Stomach (tissue), 9 donors: ENCODE data around the gene RBFOX2. TPM values are rescaled to one million over a fixed set of nuclear protein-coding genes. Genes with fewer than 3 reads are reported as not detected.
A peak's percentile ranks its signal among the peaks of the same experiment; 100 is the strongest.

ENCODE experiments used
- DNase-seq, 2 donors: peaks; one replicate each; pipeline versions ENCODE4 v3.0.0 to v3.0.0-alpha.2; 2013 to 2019
- H3K27ac ChIP-seq, 5 donors: fragments of 200-600 bp in 4 of 5; sonication (generic) in 4 of 5; one replicate each; pipeline ENCODE4 v1.5.1; 2013 to 2019; ENCODE audit warnings: mild to moderate bottlenecking in 1 of 5, moderate library complexity in 1 of 5
- H3K27me3 ChIP-seq, 3 donors: fragments of 200-600 bp; sonication (generic); one replicate each; pipeline ENCODE4 v1.5.1; 2017 to 2019; ENCODE audit warnings: mixed run types in 1 of 3
- H3K36me3 ChIP-seq, 4 donors: fragments of 200-600 bp; sonication (generic); 1 replicate in 3 of 4; 2 replicates in 1 of 4; pipeline ENCODE4 v1.5.1; 2016 to 2019
- H3K4me1 ChIP-seq, 4 donors: fragments of 200-600 bp; sonication (generic); one replicate each; pipeline ENCODE4 v1.5.1; 2016 to 2019
- H3K4me3 ChIP-seq, 4 donors: fragments of 200-600 bp; sonication (generic) in 3 of 4; one replicate each; pipeline ENCODE4 v1.5.1; 2016 to 2019; ENCODE audit warnings: mild to moderate bottlenecking in 1 of 4
- H3K9me3 ChIP-seq, 4 donors: fragments of 200-600 bp; sonication (generic); one replicate each; pipeline ENCODE4 v1.5.1; 2016 to 2019
- EP300 ChIP-seq: sonication (generic); formaldehyde crosslinking; IDR thresholded peaks from one replicate; pipeline ENCODE4 v1.6.1; 2017; ENCODE audit warnings: antibody characterized with exemption
- POLR2A ChIP-seq, 4 donors: fragments of 450-650 bp; IDR thresholded peaks; one replicate each; pipeline ENCODE4 v1.6.1; 2016; ENCODE audit warnings: antibody characterized with exemption in 4 of 4, control low read depth in 2 of 4, mild to moderate bottlenecking in 1 of 4, moderate library complexity in 1 of 4
- POLR2AphosphoS5 ChIP-seq, 3 donors: sonication (generic); formaldehyde crosslinking; IDR thresholded peaks; one replicate each; pipeline ENCODE4 v1.6.1; 2016; ENCODE audit warnings: antibody characterized with exemption in 3 of 3
- WGBS, 5 donors: extraction: QIAGEN DNeasy Blood & Tissue Kit in 3 of 5; methylation state at CpG; one replicate each; pipeline versions ENCODE4 v1.1.5 to v1.1.7; 2013 to 2018; 5-methylcytosine and 5-hydroxymethylcytosine counted together
- intact Hi-C: fragments of 100-400 bp; cut with DNase I; formaldehyde crosslinking; loops from one replicate; pipeline ENCODE4 v1.15.1; 2023; ENCODE audit warnings: low total_unique reads
- polyA plus RNA-seq, 3 donors: library from polyadenylated mRNA; stranded (reverse); fragments of 200-250 nt; gene quantifications; one replicate each; pipeline ENCODE4 v1.2.3, GENCODE V29; 2013
- total RNA-seq, 5 donors: library from RNA; depleted of rRNA; stranded (reverse); fragments of >200 nt; gene quantifications; one replicate each; pipeline versions ENCODE4 v1.1.0 to v1.2.3, GENCODE V29; 2014 to 2016
- TF ChIP-seq, protein P1 (sequence below), 7 experiments: fragments of 450-650 bp in 4 of 7; fragments of 200-600 bp in 3 of 7; sonication (generic) in 3 of 7; IDR thresholded peaks; one replicate each; pipeline ENCODE4 v1.5.1; 2016 to 2019; ENCODE audit warnings: antibody characterized with exemption in 7 of 7, control low read depth in 2 of 7, mild to moderate bottlenecking in 1 of 7
- donor health status: healthy with polysubstance abuse.
- donor health status: Bipolar disorder and iron deficiency.
- donor health status: healthy.

The RBFOX2 gene
- total and polyA plus RNA-seq, 8 donors = 14.9 to 176 (median 46.7) TPM

DNA sequence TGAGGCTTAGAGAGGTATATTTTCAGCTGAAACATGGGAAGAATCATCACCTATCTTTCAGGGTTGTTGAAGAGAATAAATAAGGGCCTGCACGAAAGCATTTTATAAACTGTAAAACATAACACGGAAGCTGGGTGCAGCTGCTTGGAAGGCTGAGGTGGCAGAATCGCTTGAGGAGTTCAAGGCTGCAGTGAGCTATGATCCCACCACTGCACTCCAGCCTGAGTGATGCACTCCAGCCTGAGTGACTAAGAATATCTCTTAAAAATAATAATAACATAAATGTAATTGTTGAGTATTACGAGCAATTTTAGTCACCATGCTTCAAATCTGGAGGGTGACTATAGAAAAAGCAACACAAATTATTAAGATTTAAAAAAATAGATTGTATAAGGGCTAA, 16.3 kb downstream of the RBFOX2 start:
- H3K27me3 ChIP-seq = no peaks in the 10 kb centered on the region
- WGBS, 5 donors = 76 to 90% (median 86%) methylated on average over 4 of the region's 4 CpGs
- intact Hi-C loops = no loop called here

DNA sequence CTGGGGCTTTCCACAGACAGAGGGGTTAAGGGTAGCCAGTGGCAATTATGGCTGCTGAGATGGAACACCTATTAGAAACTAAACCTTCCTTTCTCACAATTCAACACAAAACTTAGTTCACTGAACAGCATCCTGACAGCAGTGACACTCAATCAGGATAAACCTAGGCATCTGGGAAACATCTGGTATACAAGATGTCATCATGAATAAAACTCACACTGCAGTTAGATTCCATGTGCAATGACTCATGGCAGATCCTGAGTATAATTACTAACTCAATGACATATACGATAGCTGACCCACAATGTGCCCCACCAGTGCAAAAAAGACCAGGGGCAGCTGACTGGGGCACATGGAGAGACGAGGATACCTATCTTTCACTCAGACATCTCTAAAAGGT, 17.7 kb downstream of the RBFOX2 start:
- no peaks in the 10 kb centered on the region for H3K9me3 ChIP-seq
- peak overlapping the region in 4 of 5 donors; percentile 26 to 63 (median 46) for H3K27ac ChIP-seq
- H3K4me1 ChIP-seq = peaks cover 44 to 98% (median 66%) of the 10 kb centered on the region in 4 donors
- intact Hi-C loops = no loop called here
- H3K27me3 ChIP-seq = no peaks in the 10 kb centered on the region
- no peak overlapping the region for H3K4me3 ChIP-seq
- no peaks in the 10 kb centered on the region for H3K36me3 ChIP-seq
- 56 to 81% (median 75%) methylated on average over 2 of the region's 2 CpGs for WGBS, 5 donors
- TF ChIP-seq POLR2AphosphoS5 (IDR thresholded peaks at IDR 0.05) (peak in 2 of 3 donors; percentile 49 to 85), POLR2A (IDR thresholded peaks at IDR 0.05) (no peak)
- peak in 1 of 2 donors; percentile 59 for DNase-seq

More for the DNA sequence above, 16.3 kb downstream of the RBFOX2 start:
- DNase-seq = no peak
- no peak overlapping the region for H3K27ac ChIP-seq
- TF ChIP-seq EP300 = no peak
- TF ChIP-seq, protein P1, sequence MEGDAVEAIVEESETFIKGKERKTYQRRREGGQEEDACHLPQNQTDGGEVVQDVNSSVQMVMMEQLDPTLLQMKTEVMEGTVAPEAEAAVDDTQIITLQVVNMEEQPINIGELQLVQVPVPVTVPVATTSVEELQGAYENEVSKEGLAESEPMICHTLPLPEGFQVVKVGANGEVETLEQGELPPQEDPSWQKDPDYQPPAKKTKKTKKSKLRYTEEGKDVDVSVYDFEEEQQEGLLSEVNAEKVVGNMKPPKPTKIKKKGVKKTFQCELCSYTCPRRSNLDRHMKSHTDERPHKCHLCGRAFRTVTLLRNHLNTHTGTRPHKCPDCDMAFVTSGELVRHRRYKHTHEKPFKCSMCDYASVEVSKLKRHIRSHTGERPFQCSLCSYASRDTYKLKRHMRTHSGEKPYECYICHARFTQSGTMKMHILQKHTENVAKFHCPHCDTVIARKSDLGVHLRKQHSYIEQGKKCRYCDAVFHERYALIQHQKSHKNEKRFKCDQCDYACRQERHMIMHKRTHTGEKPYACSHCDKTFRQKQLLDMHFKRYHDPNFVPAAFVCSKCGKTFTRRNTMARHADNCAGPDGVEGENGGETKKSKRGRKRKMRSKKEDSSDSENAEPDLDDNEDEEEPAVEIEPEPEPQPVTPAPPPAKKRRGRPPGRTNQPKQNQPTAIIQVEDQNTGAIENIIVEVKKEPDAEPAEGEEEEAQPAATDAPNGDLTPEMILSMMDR (IDR thresholded peaks at IDR 0.05) = no peak
- no peak for TF ChIP-seq POLR2AphosphoS5 (IDR thresholded peaks at IDR 0.05)
- TF ChIP-seq POLR2A (IDR thresholded peaks at IDR 0.05) = no peak
- no peaks in the 10 kb centered on the region for H3K9me3 ChIP-seq
- no peaks in the 10 kb centered on the region for H3K36me3 ChIP-seq
- H3K4me3 ChIP-seq = no peak overlapping the region
- peaks cover 38 to 98% (median 68%) of the 10 kb centered on the region in 4 donors for H3K4me1 ChIP-seq

DNA sequence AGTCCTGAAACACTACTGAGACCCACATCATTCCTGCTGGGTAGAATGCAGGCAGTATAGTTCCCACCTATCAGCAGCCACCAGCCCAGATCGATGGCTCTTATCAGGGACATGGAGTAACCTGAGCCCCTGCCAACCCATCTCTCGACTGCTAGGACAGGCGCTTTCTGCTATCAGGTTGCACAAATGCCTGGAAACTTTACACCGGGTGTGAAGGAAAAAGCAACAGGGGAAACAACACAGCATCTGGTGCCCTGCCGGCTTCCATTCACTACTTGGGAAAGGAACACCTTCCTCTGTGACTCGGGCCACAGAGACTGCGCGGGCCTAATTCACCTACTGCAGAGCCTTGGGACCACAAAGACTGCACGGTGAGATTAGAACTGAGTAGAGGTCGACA, 18.5 kb downstream of the RBFOX2 start:
- H3K36me3 ChIP-seq = no peaks in the 10 kb centered on the region
- H3K27ac ChIP-seq = peak overlapping the region; percentile 5 to 63 (median 49)
- 44 to 49% (median 46%) methylated on average over 10 of the region's 10 CpGs for WGBS, 5 donors
- peaks cover 37 to 98% (median 62%) of the 10 kb centered on the region in 4 donors for H3K4me1 ChIP-seq
- no peak overlapping the region for H3K4me3 ChIP-seq
- H3K27me3 ChIP-seq = no peaks in the 10 kb centered on the region
- intact Hi-C loops = no loop called here
- H3K9me3 ChIP-seq = no peaks in the 10 kb centered on the region
- no peak for TF ChIP-seq POLR2A (IDR thresholded peaks at IDR 0.05)
- TF ChIP-seq EP300 = no peak
- TF ChIP-seq POLR2AphosphoS5 (IDR thresholded peaks at IDR 0.05) = no peak
- TF ChIP-seq, protein P1 (IDR thresholded peaks at IDR 0.05) = no peak
- peak in 1 of 2 donors; percentile 26 for DNase-seq

DNA sequence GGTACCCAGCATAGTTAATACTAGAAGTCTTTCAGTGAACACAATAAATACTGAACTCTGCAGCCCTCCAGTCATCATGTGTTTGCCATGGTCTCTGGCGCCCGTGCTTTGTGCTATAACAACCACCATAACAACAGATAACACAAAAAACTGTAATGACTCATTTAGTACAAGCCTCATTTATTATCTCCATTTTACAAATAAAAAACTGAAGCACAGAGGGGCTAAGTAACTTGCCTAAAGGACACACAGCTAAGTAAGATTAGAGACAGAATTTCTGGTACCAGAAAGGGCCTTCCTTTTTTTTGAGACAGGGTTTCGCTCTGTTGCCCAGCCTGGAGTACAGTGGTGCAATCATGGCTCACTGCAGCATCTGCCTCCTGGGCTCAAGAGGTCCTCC, 19.5 kb downstream of the RBFOX2 start:
- Histone ChIP-seq H3K27me3 (no peaks in the 10 kb centered on the region), H3K9me3 (no peaks in the 10 kb centered on the region), H3K36me3 (no peaks in the 10 kb centered on the region), H3K27ac (peak overlapping the region in 2 of 5 donors; percentile 7 to 63), H3K4me1 (peaks cover 28 to 93% (median 57%) of the 10 kb centered on the region in 4 donors), H3K4me3 (no peak overlapping the region)
- TF ChIP-seq POLR2A (IDR thresholded peaks at IDR 0.05) (no peak), EP300 (no peak), POLR2AphosphoS5 (IDR thresholded peaks at IDR 0.05) (no peak)
- TF ChIP-seq, protein P1 (IDR thresholded peaks at IDR 0.05) = no peak
- peak in 1 of 2 donors; percentile 42 for DNase-seq
- WGBS, 5 donors = 44 to 63% (median 55%) methylated on average over 3 of the region's 3 CpGs
- intact Hi-C loops = no loop called here

DNA sequence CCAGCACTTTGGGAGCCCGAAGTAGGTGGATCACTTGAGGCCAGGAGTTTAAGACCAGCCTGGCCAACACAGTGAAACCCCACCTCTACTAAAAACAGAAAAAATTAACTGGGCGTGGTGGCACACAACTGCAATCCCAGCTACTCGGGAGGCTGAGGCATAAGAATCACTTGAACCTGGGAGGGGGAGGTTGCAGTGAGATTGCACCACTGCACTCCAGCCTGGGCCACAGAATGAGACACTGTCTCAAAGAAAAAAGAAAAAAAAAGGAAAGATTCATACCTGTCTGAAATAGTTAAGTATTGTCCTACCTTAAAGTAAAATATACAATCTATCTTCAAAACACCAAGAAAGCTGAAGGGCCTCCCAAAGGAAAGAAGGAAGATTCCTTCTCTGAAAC, 20.1 kb downstream of the RBFOX2 start:
- Histone ChIP-seq H3K4me1 (peaks cover 28 to 88% (median 56%) of the 10 kb centered on the region in 4 donors), H3K36me3 (no peaks in the 10 kb centered on the region), H3K4me3 (no peak overlapping the region), H3K9me3 (no peaks in the 10 kb centered on the region), H3K27me3 (no peaks in the 10 kb centered on the region), H3K27ac (peak overlapping the region in 1 of 5 donors; percentile 42)
- no peak for DNase-seq
- TF ChIP-seq, protein P1 (IDR thresholded peaks at IDR 0.05) = no peak
- TF ChIP-seq POLR2AphosphoS5 (IDR thresholded peaks at IDR 0.05) (no peak), POLR2A (IDR thresholded peaks at IDR 0.05) (no peak), EP300 (no peak)
- WGBS, 5 donors = 66 to 75% (median 72%) methylated on average over 3 of the region's 3 CpGs
- intact Hi-C loops = no loop called here
